GM12892 (cell line): ENCODE measurements around the gene PRKCH.

Experiments used
- POLR2A ChIP-seq: IDR thresholded peaks from 2 replicates; pipeline ENCODE4 v1.6.1; 2011; ENCODE audit warnings: low read depth, low read length, control low read depth
- POLR2AphosphoS5 ChIP-seq: IDR thresholded peaks from 2 replicates; pipeline ENCODE4 v1.6.1; 2011; ENCODE audit warnings: low read depth, low read length, control low read depth

GRCh38 chr14:61530296-61530695 lies 208.9 kb downstream of the PRKCH start:
- TF ChIP-seq POLR2A (no peak), POLR2AphosphoS5 (no peak)
